ENCODE data around the gene TSPAN14.

Gene TSPAN14

GRCh38 chr10:80487421-80487785, 33.3 kb downstream of the TSPAN14 start:
- H3K4me3 ChIP-seq (ENCODE audit: low read depth, low read length) = no peak overlapping the region
- DNase-seq (ENCODE audit: low read depth, low spot score) = no peak
- in situ Hi-C loops (cut with HindIII; ENCODE audit: low sequenced_read_pairs) = no loop called here
- TF ChIP-seq CTCF (IDR thresholded peaks at IDR 0.05; ENCODE audit: low read depth, low read length) = no peak

GRCh38 chr10:80487791-80488538, 33.9 kb downstream of the TSPAN14 start:
- in situ Hi-C loops (cut with HindIII; ENCODE audit: low sequenced_read_pairs) = no loop called here
- no peak for TF ChIP-seq CTCF (IDR thresholded peaks at IDR 0.05; ENCODE audit: low read depth, low read length)
- H3K4me3 ChIP-seq (ENCODE audit: low read depth, low read length) = no peak overlapping the region
- no peak for DNase-seq (ENCODE audit: low read depth, low spot score)

- no peak for TF ChIP-seq CTCF (IDR thresholded peaks at IDR 0.05; ENCODE audit: low read depth, low read length)
- DNase-seq (ENCODE audit: low read depth, low spot score) = no peak
Observed at GRCh38 chr10:80488539-80489066, 34.5 kb downstream of the TSPAN14 start.

GRCh38 chr10:80489371-80490112, 35.4 kb downstream of the TSPAN14 start:
- H3K4me3 ChIP-seq (ENCODE audit: low read depth, low read length) = no peak overlapping the region
- no peak for TF ChIP-seq CTCF (IDR thresholded peaks at IDR 0.05; ENCODE audit: low read depth, low read length)
- in situ Hi-C loops (cut with HindIII; ENCODE audit: low sequenced_read_pairs) = no loop called here
- DNase-seq (ENCODE audit: low read depth, low spot score) = no peak

More at GRCh38 chr10:80488539-80489066, 34.5 kb downstream of the TSPAN14 start:
- in situ Hi-C loops (cut with HindIII; ENCODE audit: low sequenced_read_pairs) = no loop called here
- no peak overlapping the region for H3K4me3 ChIP-seq (ENCODE audit: low read depth, low read length)

- TF ChIP-seq CTCF (IDR thresholded peaks at IDR 0.05; ENCODE audit: low read depth, low read length) = no peak
- DNase-seq (ENCODE audit: low read depth, low spot score) = no peak
- H3K4me3 ChIP-seq (ENCODE audit: low read depth, low read length) = no peak overlapping the region
- in situ Hi-C loops (cut with HindIII; ENCODE audit: low sequenced_read_pairs) = no loop called here
Observed at GRCh38 chr10:80491251-80492102, 37.4 kb downstream of the TSPAN14 start.

GRCh38 chr10:80492848-80493521, 38.9 kb downstream of the TSPAN14 start:
- in situ Hi-C loops (cut with HindIII; ENCODE audit: low sequenced_read_pairs) = no loop called here
- H3K4me3 ChIP-seq (ENCODE audit: low read depth, low read length) = no peak overlapping the region
- TF ChIP-seq CTCF (IDR thresholded peaks at IDR 0.05; ENCODE audit: low read depth, low read length) = no peak
- DNase-seq (ENCODE audit: low read depth, low spot score) = no peak
